Osteoblast (primary cell): ENCODE measurements around the gene WASL. TPM values are rescaled to one million over a fixed set of nuclear protein-coding genes. Genes with fewer than 3 reads are reported as not detected.

Experiments used
- DNase-seq: peaks from one replicate; pipeline ENCODE4 v3.0.0; 2011; ENCODE audit warnings: low spot score, mixed read lengths; ENCODE audit not compliant: insufficient read length; ENCODE audit errors: missing footprints
- H2AFZ ChIP-seq: 2 replicates; pipeline ENCODE4 v1.6.0; 2011; ENCODE audit warnings: mild to moderate bottlenecking, low read length
- H3K27ac ChIP-seq: 2 replicates; pipeline ENCODE4 v1.5.1; 2011; ENCODE audit warnings: mild to moderate bottlenecking, low read depth, low read length, moderate library complexity
- H3K27me3 ChIP-seq: 2 replicates; pipeline ENCODE4 v1.6.0; 2012; ENCODE audit warnings: mild to moderate bottlenecking, control low read depth, inconsistent platforms, low read length, moderate library complexity; ENCODE audit not compliant: insufficient read depth
- H3K36me3 ChIP-seq: 2 replicates; pipeline ENCODE4 v1.5.1; 2011; ENCODE audit warnings: mild to moderate bottlenecking, low read length, control low read depth, moderate library complexity; ENCODE audit not compliant: insufficient read depth
- H3K4me1 ChIP-seq: 2 replicates; pipeline ENCODE4 v1.5.1; 2011; ENCODE audit warnings: mild to moderate bottlenecking, low read length, control low read depth, moderate library complexity; ENCODE audit not compliant: insufficient read depth
- H3K4me2 ChIP-seq: 2 replicates; pipeline ENCODE4 v1.6.0; 2011; ENCODE audit warnings: mild to moderate bottlenecking, low read length; ENCODE audit not compliant: insufficient read depth
- H3K4me3 ChIP-seq: fragments of 200-600 bp; sonication (generic); 3 replicates; pipeline ENCODE4 v1.5.1; 2012; ENCODE audit warnings: mild to moderate bottlenecking, low read length, inconsistent platforms; ENCODE audit not compliant: insufficient read depth
- H3K79me2 ChIP-seq: 2 replicates; pipeline ENCODE4 v1.6.0; 2012; ENCODE audit warnings: mild to moderate bottlenecking, low read length, control low read depth, inconsistent platforms; ENCODE audit not compliant: insufficient read depth
- H3K9me3 ChIP-seq: 2 replicates; pipeline ENCODE4 v1.5.1; 2011; ENCODE audit warnings: low read depth, low read length, control low read depth
- H4K20me1 ChIP-seq: 2 replicates; pipeline ENCODE4 v1.6.0; 2012; ENCODE audit warnings: mild to moderate bottlenecking, low read length, control low read depth; ENCODE audit not compliant: insufficient read depth
- CTCF ChIP-seq: IDR thresholded peaks from 2 replicates; pipeline ENCODE4 v1.5.1; 2011; ENCODE audit warnings: mild to moderate bottlenecking, low read depth, low read length, moderate library complexity; ENCODE audit errors: extremely low read depth
- total RNA-seq: library from RNA; depleted of rRNA; stranded (reverse); fragments of >200 nt; gene quantifications from 2 replicates; pipeline ENCODE4 v1.2.3, GENCODE V29; 2012

Gene WASL
- total RNA-seq, 1 donor, result 23.2 TPM

GRCh38 chr7:123711832-123712293 lies 36.9 kb downstream of the WASL start:
- H3K27ac ChIP-seq, result no peak overlapping the region
- peaks cover 39% of the 10 kb centered on the region for H4K20me1 ChIP-seq
- H3K4me2 ChIP-seq, result no peak overlapping the region
- H3K79me2 ChIP-seq, result peaks cover 52% of the 10 kb centered on the region
- no peak for DNase-seq
- H3K4me3 ChIP-seq, result no peak overlapping the region
- peaks cover 18% of the 10 kb centered on the region for H3K4me1 ChIP-seq
- H3K36me3 ChIP-seq, result peaks cover 21% of the 10 kb centered on the region
- no peak for TF ChIP-seq CTCF
- no peaks in the 10 kb centered on the region for H3K9me3 ChIP-seq
- H3K27me3 ChIP-seq, result no peaks in the 10 kb centered on the region
- no peak overlapping the region for H2AFZ ChIP-seq

- Histone ChIP-seq H2AFZ (no peak overlapping the region), H3K4me1 (peaks cover 18% of the 10 kb centered on the region), H4K20me1 (peaks cover 31% of the 10 kb centered on the region), H3K4me3 (no peak overlapping the region), H3K4me2 (no peak overlapping the region), H3K79me2 (peaks cover 43% of the 10 kb centered on the region), H3K36me3 (peaks cover 28% of the 10 kb centered on the region), H3K27ac (no peak overlapping the region), H3K27me3 (no peaks in the 10 kb centered on the region), H3K9me3 (no peaks in the 10 kb centered on the region)
- TF ChIP-seq CTCF, result no peak
- no peak for DNase-seq
Observed at GRCh38 chr7:123710683-123711082, 38.1 kb downstream of the WASL start.

- Histone ChIP-seq H3K27ac (no peak overlapping the region), H3K4me2 (no peak overlapping the region), H3K4me3 (no peak overlapping the region), H3K79me2 (peaks cover 31% of the 10 kb centered on the region), H2AFZ (no peak overlapping the region), H4K20me1 (peaks cover 26% of the 10 kb centered on the region), H3K27me3 (no peaks in the 10 kb centered on the region), H3K36me3 (peaks cover 33% of the 10 kb centered on the region), H3K9me3 (no peaks in the 10 kb centered on the region), H3K4me1 (peaks cover 18% of the 10 kb centered on the region)
- DNase-seq, result no peak
- TF ChIP-seq CTCF, result no peak
Observed at GRCh38 chr7:123709525-123709924, 39.3 kb downstream of the WASL start.

DNA sequence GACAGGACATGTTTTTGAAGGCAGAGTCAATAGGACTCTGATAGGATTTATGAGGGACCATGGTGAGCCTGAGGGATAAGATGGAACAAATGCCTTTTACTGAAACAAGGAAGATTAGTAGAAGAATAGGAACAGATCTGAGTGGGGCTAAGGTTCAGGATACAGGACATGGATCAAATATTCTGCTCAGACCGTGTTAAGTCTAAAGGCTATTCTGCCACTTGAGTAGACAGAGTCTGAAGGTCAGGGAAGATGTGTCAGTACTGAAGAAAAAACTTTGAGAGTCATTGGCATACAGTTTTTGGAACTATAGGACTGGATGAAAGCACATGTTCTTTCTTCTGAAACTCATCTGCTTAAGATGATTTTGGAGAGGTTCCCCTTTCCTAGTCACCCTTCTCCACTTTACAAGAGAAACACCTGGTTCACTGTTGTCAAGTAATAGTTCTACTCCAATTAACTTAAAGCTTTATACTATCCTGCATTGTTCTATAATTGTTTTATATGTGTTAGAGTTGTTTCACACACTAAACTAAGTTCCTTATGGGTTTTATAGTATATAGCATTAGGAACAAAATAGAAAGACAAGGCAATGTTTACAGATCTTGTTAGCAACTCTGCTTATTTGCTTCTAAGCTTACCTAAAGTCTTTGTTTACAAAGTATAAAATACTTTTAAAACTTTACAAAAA lies 43.4 kb downstream of the WASL start:
- no peak overlapping the region for H2AFZ ChIP-seq
- no peaks in the 10 kb centered on the region for H3K27me3 ChIP-seq
- H3K9me3 ChIP-seq, result no peaks in the 10 kb centered on the region
- H3K79me2 ChIP-seq, result peaks cover 7% of the 10 kb centered on the region
- H3K27ac ChIP-seq, result no peak overlapping the region
- H3K4me3 ChIP-seq, result no peak overlapping the region
- DNase-seq, result no peak
- no peak overlapping the region for H3K4me2 ChIP-seq
- H3K36me3 ChIP-seq, result peaks cover 41% of the 10 kb centered on the region
- no peaks in the 10 kb centered on the region for H4K20me1 ChIP-seq
- TF ChIP-seq CTCF, result no peak
- H3K4me1 ChIP-seq, result no peaks in the 10 kb centered on the region
